Mucosa of descending colon (tissue), 3 donors: Measurements from ENCODE around the gene PSAPL1. TPM values are rescaled to one million over a fixed set of nuclear protein-coding genes. Genes with fewer than 3 reads are reported as not detected.
A peak's percentile ranks its signal among the peaks of the same experiment; 100 is the strongest.

Experiments
- ATAC-seq: fragments of 200-7000 bp; cut with Tn5 transposase; one replicate; pipeline ENCODE4 v1.9.1; 2020; ENCODE audit warnings: mild to moderate bottlenecking, moderate library complexity
- DNase-seq, 3 donors: peaks; one replicate each; pipeline ENCODE4 v3.0.0-alpha.2; 2020
- H3K36me3 ChIP-seq: fragments of 200-600 bp; one replicate; pipeline ENCODE4 v1.8.0; 2021; ENCODE audit warnings: low read depth, mild to moderate bottlenecking
- H3K4me1 ChIP-seq: fragments of 200-600 bp; one replicate; pipeline ENCODE4 v1.8.0; 2021; ENCODE audit warnings: low read depth, mild to moderate bottlenecking
- H3K4me3 ChIP-seq: fragments of 200-600 bp; one replicate; pipeline ENCODE4 v1.8.0; 2021; ENCODE audit warnings: mild to moderate bottlenecking
- H3K9me3 ChIP-seq: fragments of 200-600 bp; one replicate; pipeline ENCODE4 v1.8.0; 2021; ENCODE audit warnings: mild to moderate bottlenecking
- intact Hi-C, 2 donors: fragments of 100-400 bp; cut with DNase I in 1 of 2; cut with micrococcal nuclease in 1 of 2; formaldehyde crosslinking; loops; one replicate each; pipeline versions ENCODE4 v1.11.0 to v1.11.1; 2022; cut with DNase I, micrococcal nuclease
- total RNA-seq, 3 donors: library from RNA; stranded (reverse); fragmentation: NEBNext Ultra II Directional in 2 of 3; extraction: Animal tissue kit (Norgen Biotek cat#: 25700) in 2 of 3; gene quantifications; one replicate each; pipeline versions ENCODE4 v1.2.1 to v1.2.4, GENCODE V29; 2021 to 2023
- TF ChIP-seq, protein P1 (sequence below): fragments of 200-600 bp; IDR thresholded peaks from one replicate; pipeline ENCODE4 v1.8.0; 2022; ENCODE audit warnings: antibody characterized with exemption, mild to moderate bottlenecking
- donor health status: DM: no; HTN: no; CAD: no; lungs with moderate emphysema.
- donor health status: DM: no; HTN: no; CAD: no.
- donor health status: DM: no; HTN: yes; CAD: no.

Gene PSAPL1
- total RNA-seq, 3 donors from 2014 or later: not detected

DNA sequence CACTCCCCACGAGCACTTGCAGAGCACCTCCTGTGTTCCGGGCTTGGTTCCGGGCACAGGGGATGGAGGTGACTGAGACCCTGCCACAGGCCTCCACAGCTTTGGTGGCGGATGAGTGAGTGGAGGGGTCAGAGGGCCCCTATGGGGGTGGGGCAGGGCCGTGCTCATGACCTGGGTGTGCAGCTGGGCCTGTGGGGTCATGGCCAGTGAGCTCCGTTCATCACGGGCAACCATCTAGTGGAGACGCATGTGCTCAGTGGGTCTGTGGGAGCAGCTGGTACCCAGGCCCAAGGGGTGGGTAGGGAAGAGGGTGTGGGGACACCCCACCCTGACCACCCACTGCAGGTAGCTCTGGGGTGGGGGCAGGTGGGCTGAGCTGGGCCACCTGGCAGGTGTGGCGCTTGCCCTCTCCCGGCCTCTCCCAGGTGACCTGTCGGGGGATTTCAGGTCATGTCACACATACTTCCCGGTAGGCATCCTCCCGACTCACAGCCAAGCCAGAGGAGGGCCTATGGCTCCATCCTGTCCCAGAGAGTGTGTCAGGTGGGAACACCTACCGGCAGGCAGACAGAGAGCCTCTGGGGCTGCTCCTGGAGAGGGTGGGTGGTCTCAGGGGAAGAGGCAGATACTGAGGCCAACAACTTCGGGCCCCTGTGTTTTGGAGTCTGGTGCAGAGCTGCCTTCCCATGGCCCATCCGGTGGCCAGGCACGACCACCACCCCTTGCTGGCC, 3.6 kb downstream of the PSAPL1 start:
- Histone ChIP-seq H3K36me3 (no peaks in the 10 kb centered on the region), H3K9me3 (no peaks in the 10 kb centered on the region), H3K4me3 (no peak overlapping the region), H3K4me1 (no peaks in the 10 kb centered on the region)
- ATAC-seq (no peak), DNase-seq (peak in 1 of 3 donors; percentile 34)
- TF ChIP-seq, protein P1, sequence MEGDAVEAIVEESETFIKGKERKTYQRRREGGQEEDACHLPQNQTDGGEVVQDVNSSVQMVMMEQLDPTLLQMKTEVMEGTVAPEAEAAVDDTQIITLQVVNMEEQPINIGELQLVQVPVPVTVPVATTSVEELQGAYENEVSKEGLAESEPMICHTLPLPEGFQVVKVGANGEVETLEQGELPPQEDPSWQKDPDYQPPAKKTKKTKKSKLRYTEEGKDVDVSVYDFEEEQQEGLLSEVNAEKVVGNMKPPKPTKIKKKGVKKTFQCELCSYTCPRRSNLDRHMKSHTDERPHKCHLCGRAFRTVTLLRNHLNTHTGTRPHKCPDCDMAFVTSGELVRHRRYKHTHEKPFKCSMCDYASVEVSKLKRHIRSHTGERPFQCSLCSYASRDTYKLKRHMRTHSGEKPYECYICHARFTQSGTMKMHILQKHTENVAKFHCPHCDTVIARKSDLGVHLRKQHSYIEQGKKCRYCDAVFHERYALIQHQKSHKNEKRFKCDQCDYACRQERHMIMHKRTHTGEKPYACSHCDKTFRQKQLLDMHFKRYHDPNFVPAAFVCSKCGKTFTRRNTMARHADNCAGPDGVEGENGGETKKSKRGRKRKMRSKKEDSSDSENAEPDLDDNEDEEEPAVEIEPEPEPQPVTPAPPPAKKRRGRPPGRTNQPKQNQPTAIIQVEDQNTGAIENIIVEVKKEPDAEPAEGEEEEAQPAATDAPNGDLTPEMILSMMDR: no peak
- intact Hi-C loops: no loop called here

DNA sequence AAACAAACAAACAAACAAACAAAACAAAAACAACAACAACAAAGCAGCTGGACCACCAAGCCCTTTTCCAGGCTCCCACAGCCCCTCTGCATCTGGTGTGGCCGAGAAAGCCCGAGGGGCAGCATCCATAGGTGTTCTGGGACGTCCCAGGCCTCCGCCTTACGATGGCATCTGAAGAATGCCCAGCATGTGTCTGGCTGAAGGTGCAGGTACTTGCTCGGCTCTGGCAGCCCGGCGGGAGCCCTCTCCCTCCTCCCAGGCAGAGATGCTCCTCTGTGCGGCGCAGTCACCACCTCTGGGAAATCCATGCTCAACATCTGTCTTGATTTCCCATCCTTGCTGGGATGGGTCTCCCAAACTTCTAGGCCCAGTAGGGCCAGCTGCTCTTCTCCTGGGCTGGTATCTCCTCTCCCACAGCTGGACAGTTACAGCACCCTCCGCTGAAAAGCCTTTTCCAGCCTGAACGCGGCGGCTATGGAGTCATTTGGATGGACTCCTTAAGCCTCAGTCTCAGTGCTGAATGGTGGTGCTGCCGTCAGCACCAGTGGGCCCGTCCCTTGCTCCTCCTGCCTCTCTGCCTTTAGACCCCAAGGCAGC, 4.3 kb downstream of the PSAPL1 start:
- H3K4me1 ChIP-seq: no peaks in the 10 kb centered on the region
- intact Hi-C loops: no loop called here
- TF ChIP-seq, protein P1: no peak
- no peak overlapping the region for H3K4me3 ChIP-seq
- no peaks in the 10 kb centered on the region for H3K9me3 ChIP-seq
- DNase-seq: peak in 1 of 3 donors; percentile 25
- no peaks in the 10 kb centered on the region for H3K36me3 ChIP-seq
- ATAC-seq: no peak

DNA sequence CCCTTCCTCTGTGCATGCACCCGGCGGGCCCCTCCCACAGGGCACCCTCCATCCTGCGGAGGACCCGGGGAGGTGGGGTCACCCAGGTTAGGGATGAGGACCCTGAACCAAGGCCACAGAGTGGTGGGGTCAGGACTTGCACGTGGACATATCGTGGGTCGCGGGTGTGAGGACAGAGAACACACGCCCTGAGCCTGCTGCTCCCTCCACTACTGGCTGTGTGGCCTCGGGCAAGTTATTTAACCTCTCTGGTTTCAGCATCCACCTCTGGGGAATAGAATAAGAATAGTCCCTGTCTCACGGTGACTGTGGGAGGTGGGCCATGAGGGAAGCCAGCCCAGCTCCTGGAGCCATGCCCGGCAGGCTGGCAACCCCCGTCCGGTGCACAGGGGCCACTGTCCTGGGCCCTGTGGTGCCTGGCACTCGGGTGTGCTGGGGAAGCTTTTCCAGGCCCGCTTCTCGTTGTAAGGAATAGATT, 5.1 kb downstream of the PSAPL1 start:
- H3K4me3 ChIP-seq: no peak overlapping the region
- TF ChIP-seq, protein P1: no peak
- DNase-seq (peak in 1 of 3 donors; percentile 22), ATAC-seq (no peak)
- H3K9me3 ChIP-seq: no peaks in the 10 kb centered on the region
- H3K36me3 ChIP-seq: no peaks in the 10 kb centered on the region
- no peaks in the 10 kb centered on the region for H3K4me1 ChIP-seq
- intact Hi-C loops: no loop called here

DNA sequence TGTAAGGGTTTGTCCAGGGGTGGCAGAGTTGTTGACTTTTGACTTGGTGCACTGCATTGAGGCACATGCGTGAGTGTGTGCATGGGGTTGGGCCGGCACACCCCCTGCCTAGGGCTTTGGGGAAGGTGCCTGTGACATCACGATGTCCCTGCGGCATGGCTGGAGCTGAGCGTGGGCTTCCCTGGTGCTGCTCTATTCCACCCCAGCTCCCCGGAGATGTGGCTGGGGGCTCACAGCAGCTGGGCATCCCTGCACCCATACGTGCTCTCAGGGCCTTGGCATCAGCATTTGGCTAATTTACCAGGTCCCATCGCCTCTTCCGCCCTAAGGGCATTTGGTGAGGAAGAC, 5.7 kb downstream of the PSAPL1 start:
- Histone ChIP-seq H3K9me3 (no peaks in the 10 kb centered on the region), H3K4me3 (no peak overlapping the region), H3K36me3 (no peaks in the 10 kb centered on the region), H3K4me1 (no peaks in the 10 kb centered on the region)
- TF ChIP-seq, protein P1: no peak
- peak in 1 of 3 donors; percentile 23 for DNase-seq
- intact Hi-C loops: no loop called here
- no peak for ATAC-seq

DNA sequence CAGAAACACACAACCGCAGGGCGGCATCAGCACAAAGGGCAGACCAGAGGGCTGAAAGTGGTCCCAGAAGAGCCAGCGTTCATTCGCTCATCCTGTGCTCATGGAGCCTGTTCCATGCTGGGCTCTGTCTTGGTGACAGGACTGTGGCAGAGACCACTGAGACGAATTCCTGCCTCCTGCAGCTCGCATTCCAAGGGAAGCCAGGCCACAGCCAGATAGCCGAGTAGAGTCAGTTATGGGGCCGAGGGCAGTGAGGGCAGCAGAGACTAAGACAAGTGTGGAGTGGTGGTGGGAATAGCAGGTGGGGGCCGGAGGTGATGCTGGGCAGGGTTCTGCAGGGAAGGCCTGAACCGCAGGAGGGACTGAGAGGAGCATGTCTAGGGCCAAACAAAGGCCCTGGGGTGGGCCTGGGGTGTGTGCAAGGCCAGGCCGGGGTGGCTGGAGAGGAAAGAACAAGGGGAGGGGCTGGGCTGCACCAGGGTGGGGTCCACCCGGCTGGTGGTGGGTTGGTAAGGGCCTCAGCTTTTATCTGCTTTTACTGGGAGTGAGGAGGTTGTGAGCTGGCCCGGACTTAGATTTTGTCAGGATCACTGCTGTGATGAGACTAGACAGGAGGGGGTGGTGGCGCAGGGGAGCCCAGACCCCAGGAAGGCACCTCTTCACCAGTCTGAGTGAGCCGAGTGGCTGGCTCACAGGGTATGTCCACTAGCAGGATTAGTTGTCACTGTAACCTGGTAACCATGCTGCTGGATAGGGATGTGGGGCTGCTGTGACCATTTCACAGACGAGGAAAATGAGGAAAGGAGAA, 6.3 kb downstream of the PSAPL1 start:
- H3K36me3 ChIP-seq: no peaks in the 10 kb centered on the region
- ATAC-seq: no peak
- H3K4me1 ChIP-seq: no peaks in the 10 kb centered on the region
- intact Hi-C loops: no loop called here
- DNase-seq: peak in 1 of 3 donors; percentile 26
- no peaks in the 10 kb centered on the region for H3K9me3 ChIP-seq
- H3K4me3 ChIP-seq: no peak overlapping the region
- TF ChIP-seq, protein P1: no peak
